Measurements from ENCODE around the gene ZNF611.
"Not testable (repeated sequence)": the region's sequence is repeated elsewhere in the genome, so short reads cannot be mapped to it uniquely, and the experiment has no call there.

Gene ZNF611

DNA sequence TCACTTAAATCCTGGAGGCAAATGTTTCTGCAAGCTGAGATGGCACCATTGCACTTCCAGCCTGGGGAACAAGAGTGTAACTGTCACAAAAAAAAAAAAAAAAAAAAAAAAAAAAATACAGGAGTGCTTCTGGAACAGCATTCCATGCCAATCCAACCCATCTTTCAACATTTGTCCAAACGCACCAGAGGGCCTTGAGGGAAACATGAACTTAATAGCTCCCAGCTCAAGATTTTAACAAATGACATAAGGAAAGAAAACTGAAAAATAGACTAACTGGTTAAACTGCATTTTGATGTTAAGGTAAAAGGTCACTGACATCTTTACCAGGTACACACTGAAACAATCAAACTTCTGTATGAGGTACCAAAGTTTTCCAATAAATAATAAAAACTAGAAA is 49.0 kb downstream of the ZNF611 start:
- Mint-ChIP-seq H3K36me3 (ENCODE audit: low read depth) (peaks cover 39% of the 10 kb centered on the region), H3K4me3 (no peak overlapping the region), H3K4me1 (ENCODE audit: low read depth) (peaks cover 35% of the 10 kb centered on the region), H3K27ac (peak overlapping the region; percentile 8), H3K9me3 (peaks cover 9% of the 10 kb centered on the region), H3K27me3 (no peaks in the 10 kb centered on the region)
- intact Hi-C loops (cut with micrococcal nuclease) = no loop called here

DNA sequence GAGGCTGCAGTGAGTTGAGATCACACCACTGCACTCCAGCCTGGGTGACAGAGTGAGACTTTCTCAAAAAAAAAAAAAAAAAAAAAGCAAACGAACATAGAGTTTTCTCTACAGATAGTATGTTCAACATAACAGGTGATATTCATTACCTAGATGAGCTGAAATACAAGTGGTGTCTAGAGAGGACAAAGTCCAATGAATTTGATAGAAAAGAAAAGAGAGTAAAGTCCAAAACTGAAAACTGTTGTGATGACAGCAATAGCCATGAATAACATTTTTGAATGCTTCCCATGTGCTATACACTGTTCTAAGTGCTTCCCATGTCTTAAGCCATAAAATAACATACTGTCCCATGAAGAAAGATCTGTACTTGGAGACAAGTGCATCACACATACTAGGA is 53.6 kb downstream of the ZNF611 start:
- intact Hi-C loops (cut with micrococcal nuclease); H3K4me3 Mint-ChIP-seq; H3K27me3 Mint-ChIP-seq; H3K27ac Mint-ChIP-seq; H3K4me1 Mint-ChIP-seq (ENCODE audit: low read depth): not testable (repeated sequence)
- Mint-ChIP-seq H3K9me3 (peaks cover 35% of the 10 kb centered on the region), H3K36me3 (ENCODE audit: low read depth) (peaks cover 59% of the 10 kb centered on the region)

GRCh38 chr19:52679598-52679997 is 55.2 kb downstream of the ZNF611 start:
- intact Hi-C loops (cut with micrococcal nuclease) = no loop called here
- peaks cover 50% of the 10 kb centered on the region for H3K9me3 Mint-ChIP-seq
- no peaks in the 10 kb centered on the region for H3K4me1 Mint-ChIP-seq (ENCODE audit: low read depth)
- H3K27me3 Mint-ChIP-seq = no peaks in the 10 kb centered on the region
- no peak overlapping the region for H3K4me3 Mint-ChIP-seq
- no peak overlapping the region for H3K27ac Mint-ChIP-seq
- H3K36me3 Mint-ChIP-seq (ENCODE audit: low read depth) = peaks cover 66% of the 10 kb centered on the region

- intact Hi-C loops (cut with micrococcal nuclease); H3K27ac Mint-ChIP-seq; H3K4me1 Mint-ChIP-seq (ENCODE audit: low read depth); H3K4me3 Mint-ChIP-seq; H3K27me3 Mint-ChIP-seq: not testable (repeated sequence)
- Mint-ChIP-seq H3K36me3 (ENCODE audit: low read depth) (peaks cover 73% of the 10 kb centered on the region), H3K9me3 (peaks cover 40% of the 10 kb centered on the region)
These were observed 59.6 kb downstream of the ZNF611 start for GRCh38 chr19:52675239-52675638.

- peaks cover 64% of the 10 kb centered on the region for H3K36me3 Mint-ChIP-seq (ENCODE audit: low read depth)
- no peak overlapping the region for H3K27ac Mint-ChIP-seq
These were observed 61.8 kb downstream of the ZNF611 start for GRCh38 chr19:52673014-52673413.

DNA sequence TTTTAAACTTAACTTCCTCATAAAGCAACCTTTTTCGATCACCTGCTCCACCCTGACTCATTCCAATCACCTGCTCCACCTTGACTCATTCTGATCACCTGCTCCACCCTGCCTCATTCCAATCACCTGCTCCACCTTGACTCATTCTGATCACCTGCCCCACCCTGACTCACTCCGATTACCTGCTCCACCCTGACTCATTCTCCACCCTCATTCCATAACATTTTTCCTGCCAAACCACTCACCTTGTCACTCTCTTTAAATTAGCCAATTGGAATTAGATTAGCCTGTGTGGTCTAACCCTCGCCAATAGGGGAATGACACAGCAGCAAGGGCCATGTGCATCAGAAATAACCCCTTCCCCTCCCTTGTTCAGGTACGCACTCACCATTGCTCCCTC is 64.8 kb downstream of the ZNF611 start:
- Mint-ChIP-seq H3K36me3 (ENCODE audit: low read depth) (peaks cover 58% of the 10 kb centered on the region), H3K9me3 (peaks cover 24% of the 10 kb centered on the region), H3K4me3 (no peak overlapping the region), H3K27me3 (no peaks in the 10 kb centered on the region), H3K4me1 (ENCODE audit: low read depth) (no peaks in the 10 kb centered on the region), H3K27ac (no peak overlapping the region)
- intact Hi-C loops (cut with micrococcal nuclease) = no loop called here

More at GRCh38 chr19:52673014-52673413, 61.8 kb downstream of the ZNF611 start:
- H3K4me1 Mint-ChIP-seq (ENCODE audit: low read depth) = no peaks in the 10 kb centered on the region
- no peak overlapping the region for H3K4me3 Mint-ChIP-seq
- H3K27me3 Mint-ChIP-seq = no peaks in the 10 kb centered on the region
- intact Hi-C loops (cut with micrococcal nuclease) = no loop called here
- H3K9me3 Mint-ChIP-seq = peaks cover 39% of the 10 kb centered on the region

- Mint-ChIP-seq H3K36me3 (ENCODE audit: low read depth) (peaks cover 59% of the 10 kb centered on the region), H3K27ac (no peak overlapping the region), H3K4me1 (ENCODE audit: low read depth) (no peaks in the 10 kb centered on the region)
These were observed 65.3 kb downstream of the ZNF611 start for GRCh38 chr19:52669586-52669985.

DNA sequence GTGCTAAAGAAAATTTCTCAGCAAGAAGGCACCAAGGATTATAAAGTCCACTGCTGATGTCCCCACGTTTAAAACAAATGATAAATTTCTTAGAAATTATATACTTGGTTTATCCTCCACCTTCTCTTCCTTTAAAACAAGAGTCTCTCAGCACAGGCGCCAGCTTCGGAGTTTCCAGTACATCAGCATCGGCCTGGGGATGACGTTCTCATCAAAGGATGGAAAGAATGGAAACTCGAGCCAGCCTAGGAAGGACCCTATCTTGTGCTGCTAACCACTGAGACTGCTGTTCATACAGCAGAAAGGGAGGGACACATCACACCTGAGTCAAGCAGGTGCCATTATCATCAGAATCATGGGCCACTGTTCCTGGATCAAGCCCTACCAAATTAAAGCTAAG is 66.9 kb downstream of the ZNF611 start:
- no peak overlapping the region for H3K27ac Mint-ChIP-seq
- intact Hi-C loops (cut with micrococcal nuclease) = no loop called here
- peaks cover 63% of the 10 kb centered on the region for H3K36me3 Mint-ChIP-seq (ENCODE audit: low read depth)
- H3K4me3 Mint-ChIP-seq = no peak overlapping the region
- no peaks in the 10 kb centered on the region for H3K4me1 Mint-ChIP-seq (ENCODE audit: low read depth)
- no peaks in the 10 kb centered on the region for H3K27me3 Mint-ChIP-seq
- H3K9me3 Mint-ChIP-seq = peaks cover 28% of the 10 kb centered on the region

More at GRCh38 chr19:52669586-52669985, 65.3 kb downstream of the ZNF611 start:
- Mint-ChIP-seq H3K4me3 (no peak overlapping the region), H3K27me3 (no peaks in the 10 kb centered on the region), H3K9me3 (peaks cover 21% of the 10 kb centered on the region)
- intact Hi-C loops (cut with micrococcal nuclease) = no loop called here

- Mint-ChIP-seq H3K9me3 (peaks cover 40% of the 10 kb centered on the region), H3K27ac (no peak overlapping the region), H3K4me1 (ENCODE audit: low read depth) (no peaks in the 10 kb centered on the region), H3K36me3 (ENCODE audit: low read depth) (peaks cover 71% of the 10 kb centered on the region), H3K4me3 (no peak overlapping the region), H3K27me3 (no peaks in the 10 kb centered on the region)
- intact Hi-C loops (cut with micrococcal nuclease) = no loop called here
These were observed 68.3 kb downstream of the ZNF611 start for GRCh38 chr19:52666506-52666905.

GRCh38 chr19:52665529-52665928 is 69.3 kb downstream of the ZNF611 start:
- intact Hi-C loops (cut with micrococcal nuclease) = no loop called here
- peaks cover 50% of the 10 kb centered on the region for H3K9me3 Mint-ChIP-seq
- peaks cover 74% of the 10 kb centered on the region for H3K36me3 Mint-ChIP-seq (ENCODE audit: low read depth)
- H3K27me3 Mint-ChIP-seq = no peaks in the 10 kb centered on the region
- H3K4me1 Mint-ChIP-seq (ENCODE audit: low read depth) = no peaks in the 10 kb centered on the region
- H3K4me3 Mint-ChIP-seq = no peak overlapping the region
- H3K27ac Mint-ChIP-seq = no peak overlapping the region

DNA sequence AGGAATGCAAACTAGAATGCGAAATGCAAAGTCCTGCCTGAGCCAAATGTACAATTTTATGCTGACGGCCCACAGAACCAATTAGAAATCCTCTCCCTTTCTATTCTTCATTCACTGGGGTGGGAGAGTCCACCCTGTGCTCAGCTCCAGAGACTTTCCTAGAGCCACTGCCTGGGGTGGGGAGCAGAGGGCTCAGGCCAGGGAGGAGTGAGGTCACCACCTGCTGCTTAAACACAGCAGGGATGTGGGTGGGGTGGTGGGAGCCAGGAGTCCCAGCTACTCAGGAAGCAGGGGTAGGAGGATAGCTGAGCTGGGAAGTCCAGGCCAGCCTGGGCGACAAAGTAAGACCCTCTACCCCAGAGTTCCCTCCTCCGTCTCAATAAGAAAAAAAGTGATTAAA is 69.8 kb downstream of the ZNF611 start:
- H3K4me3 Mint-ChIP-seq = no peak overlapping the region
- peaks cover 74% of the 10 kb centered on the region for H3K36me3 Mint-ChIP-seq (ENCODE audit: low read depth)
- peaks cover 50% of the 10 kb centered on the region for H3K9me3 Mint-ChIP-seq
- intact Hi-C loops (cut with micrococcal nuclease) = no loop called here
- no peaks in the 10 kb centered on the region for H3K27me3 Mint-ChIP-seq
- H3K27ac Mint-ChIP-seq = no peak overlapping the region
- H3K4me1 Mint-ChIP-seq (ENCODE audit: low read depth) = no peaks in the 10 kb centered on the region

- peaks cover 75% of the 10 kb centered on the region for H3K36me3 Mint-ChIP-seq (ENCODE audit: low read depth)
- H3K27ac Mint-ChIP-seq = no peak overlapping the region
These were observed 70.4 kb downstream of the ZNF611 start for GRCh38 chr19:52664461-52664860.

DNA sequence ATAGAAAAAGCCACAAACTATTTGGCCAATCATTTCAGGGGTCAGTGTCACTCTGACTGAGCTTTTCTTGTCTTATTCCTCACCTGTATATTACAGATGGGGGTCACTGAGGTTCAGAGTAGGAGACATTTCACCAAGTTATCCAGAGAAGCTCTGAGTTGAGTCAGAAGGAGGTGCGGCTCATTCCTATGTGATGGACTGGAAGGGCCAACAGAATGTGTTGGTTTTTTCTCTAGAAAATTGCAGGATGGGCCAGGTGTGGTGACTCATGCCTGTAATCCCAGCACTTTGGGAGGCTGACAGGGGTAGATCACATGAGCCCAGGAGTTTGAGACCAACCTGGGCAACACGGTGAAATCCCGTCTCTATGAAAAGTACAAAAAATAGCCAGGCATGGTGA is 72.2 kb downstream of the ZNF611 start:
- no peaks in the 10 kb centered on the region for H3K27me3 Mint-ChIP-seq
- H3K27ac Mint-ChIP-seq = no peak overlapping the region
- H3K4me1 Mint-ChIP-seq (ENCODE audit: low read depth) = no peaks in the 10 kb centered on the region
- intact Hi-C loops (cut with micrococcal nuclease) = no loop called here
- no peak overlapping the region for H3K4me3 Mint-ChIP-seq
- H3K9me3 Mint-ChIP-seq = peaks cover 69% of the 10 kb centered on the region
- H3K36me3 Mint-ChIP-seq (ENCODE audit: low read depth) = peaks cover 94% of the 10 kb centered on the region

More at GRCh38 chr19:52664461-52664860, 70.4 kb downstream of the ZNF611 start:
- intact Hi-C loops (cut with micrococcal nuclease) = no loop called here
- Mint-ChIP-seq H3K27me3 (no peaks in the 10 kb centered on the region), H3K9me3 (peaks cover 51% of the 10 kb centered on the region), H3K4me3 (no peak overlapping the region), H3K4me1 (ENCODE audit: low read depth) (no peaks in the 10 kb centered on the region)

GRCh38 chr19:52660981-52661380 is 73.9 kb downstream of the ZNF611 start:
- Mint-ChIP-seq H3K36me3 (ENCODE audit: low read depth) (peaks cover 100% of the 10 kb centered on the region), H3K9me3 (peaks cover 80% of the 10 kb centered on the region), H3K4me3 (no peak overlapping the region), H3K27ac (no peak overlapping the region), H3K27me3 (no peaks in the 10 kb centered on the region), H3K4me1 (ENCODE audit: low read depth) (no peaks in the 10 kb centered on the region)
- intact Hi-C loops (cut with micrococcal nuclease) = no loop called here

- Mint-ChIP-seq H3K36me3 (ENCODE audit: low read depth) (peaks cover 100% of the 10 kb centered on the region), H3K4me1 (ENCODE audit: low read depth) (no peaks in the 10 kb centered on the region), H3K27ac (no peak overlapping the region), H3K27me3 (no peaks in the 10 kb centered on the region), H3K9me3 (peaks cover 82% of the 10 kb centered on the region), H3K4me3 (no peak overlapping the region)
- intact Hi-C loops (cut with micrococcal nuclease) = no loop called here
These were observed 75.8 kb downstream of the ZNF611 start for GRCh38 chr19:52659013-52659412.

All from dendritic cell treated with granulocyte-macrophage colony-stimulating factor and Interleukin-4, amounts not matched to agents 40 ng/mL and 50 ng/mL, for 4 days (primary cell).